Measurements from ENCODE around the gene NEU3.

The NEU3 gene

DNA sequence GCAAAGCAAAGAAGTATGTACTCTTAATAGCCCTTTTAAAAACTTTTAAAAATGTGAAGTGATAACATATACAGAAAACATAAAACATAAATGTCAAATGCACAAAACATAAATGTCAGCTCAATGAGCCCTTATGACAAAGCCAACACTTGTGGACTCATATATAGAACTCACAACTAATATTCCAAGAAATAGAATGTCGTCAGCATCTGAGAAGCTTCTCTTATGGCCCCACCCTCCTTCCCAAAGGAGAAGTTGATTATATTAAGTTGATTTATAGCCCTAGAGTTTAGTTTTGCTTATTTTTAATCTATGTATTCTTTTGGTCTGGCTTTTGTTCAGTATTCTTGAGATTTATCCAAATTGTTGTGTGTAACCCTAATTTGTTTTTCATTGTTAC is 13.8 kb downstream of the NEU3 start:
- intact Hi-C loops (cut with DNase I; ENCODE audit: low total_unique reads): no loop called here
- no peaks in the 10 kb centered on the region for H3K9me3 ChIP-seq
- no peak overlapping the region for H3K27ac ChIP-seq
- H3K36me3 ChIP-seq: peaks cover 14 to 25% (median 23%) of the 10 kb centered on the region in 3 donors
- H3K27me3 ChIP-seq: no peaks in the 10 kb centered on the region
- no peak overlapping the region for H3K4me3 ChIP-seq
- no peaks in the 10 kb centered on the region for H3K4me1 ChIP-seq
- DNase-seq: no peak
- TF ChIP-seq, protein P1, sequence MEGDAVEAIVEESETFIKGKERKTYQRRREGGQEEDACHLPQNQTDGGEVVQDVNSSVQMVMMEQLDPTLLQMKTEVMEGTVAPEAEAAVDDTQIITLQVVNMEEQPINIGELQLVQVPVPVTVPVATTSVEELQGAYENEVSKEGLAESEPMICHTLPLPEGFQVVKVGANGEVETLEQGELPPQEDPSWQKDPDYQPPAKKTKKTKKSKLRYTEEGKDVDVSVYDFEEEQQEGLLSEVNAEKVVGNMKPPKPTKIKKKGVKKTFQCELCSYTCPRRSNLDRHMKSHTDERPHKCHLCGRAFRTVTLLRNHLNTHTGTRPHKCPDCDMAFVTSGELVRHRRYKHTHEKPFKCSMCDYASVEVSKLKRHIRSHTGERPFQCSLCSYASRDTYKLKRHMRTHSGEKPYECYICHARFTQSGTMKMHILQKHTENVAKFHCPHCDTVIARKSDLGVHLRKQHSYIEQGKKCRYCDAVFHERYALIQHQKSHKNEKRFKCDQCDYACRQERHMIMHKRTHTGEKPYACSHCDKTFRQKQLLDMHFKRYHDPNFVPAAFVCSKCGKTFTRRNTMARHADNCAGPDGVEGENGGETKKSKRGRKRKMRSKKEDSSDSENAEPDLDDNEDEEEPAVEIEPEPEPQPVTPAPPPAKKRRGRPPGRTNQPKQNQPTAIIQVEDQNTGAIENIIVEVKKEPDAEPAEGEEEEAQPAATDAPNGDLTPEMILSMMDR (IDR thresholded peaks at IDR 0.05): no peak

DNA sequence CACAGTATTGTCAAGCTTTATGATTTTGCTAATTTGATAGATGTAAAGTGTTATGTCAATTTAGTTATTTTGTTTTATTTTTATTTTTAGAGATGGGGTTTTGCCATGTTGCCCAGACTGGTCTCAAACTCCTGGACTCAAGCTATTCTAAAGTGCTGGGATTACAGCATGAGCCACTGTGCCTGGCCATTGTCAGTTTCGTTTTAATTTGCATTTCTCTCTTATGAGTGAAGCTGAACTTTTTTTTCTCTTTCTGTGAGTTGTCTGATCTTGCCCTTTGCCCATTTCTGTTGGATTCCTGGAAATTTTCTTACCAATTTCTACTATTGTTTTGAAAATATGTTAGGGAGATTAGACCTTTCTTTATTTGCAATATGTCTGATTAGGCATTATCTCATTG is 15.5 kb downstream of the NEU3 start:
- Histone ChIP-seq H3K4me3 (no peak overlapping the region), H3K27me3 (no peaks in the 10 kb centered on the region), H3K27ac (no peak overlapping the region), H3K4me1 (no peaks in the 10 kb centered on the region), H3K9me3 (no peaks in the 10 kb centered on the region), H3K36me3 (peaks cover 14 to 40% (median 31%) of the 10 kb centered on the region in 3 donors)
- DNase-seq: no peak
- TF ChIP-seq, protein P1 (IDR thresholded peaks at IDR 0.05): no peak
- intact Hi-C loops (cut with DNase I; ENCODE audit: low total_unique reads): no loop called here

DNA sequence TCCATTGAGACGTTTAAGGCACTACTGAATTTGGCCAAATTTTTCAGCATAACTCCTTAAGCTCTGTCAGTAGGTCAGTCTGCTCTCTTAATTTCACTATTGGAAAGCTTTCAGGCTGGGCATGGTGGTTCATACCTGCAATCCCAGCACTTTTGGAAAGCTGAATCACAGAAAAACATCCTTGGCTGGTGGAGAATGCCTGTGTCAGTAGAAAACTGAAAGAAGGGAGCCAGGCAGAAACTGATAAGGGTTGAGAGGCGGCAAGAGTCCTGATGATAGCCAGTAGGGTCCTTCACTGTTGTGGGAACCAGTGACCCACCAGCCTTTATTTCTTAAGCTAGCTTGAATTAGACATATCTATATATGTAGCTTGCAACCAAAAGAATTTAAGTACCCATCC is 22.6 kb downstream of the NEU3 start:
- no peaks in the 10 kb centered on the region for H3K4me1 ChIP-seq
- TF ChIP-seq, protein P1 (IDR thresholded peaks at IDR 0.05): no peak
- intact Hi-C loops (cut with DNase I; ENCODE audit: low total_unique reads): no loop called here
- no peak overlapping the region for H3K27ac ChIP-seq
- H3K27me3 ChIP-seq: no peaks in the 10 kb centered on the region
- no peak overlapping the region for H3K4me3 ChIP-seq
- no peak for DNase-seq
- no peaks in the 10 kb centered on the region for H3K9me3 ChIP-seq
- peaks cover 1 to 48% (median 17%) of the 10 kb centered on the region in 3 donors for H3K36me3 ChIP-seq

DNA sequence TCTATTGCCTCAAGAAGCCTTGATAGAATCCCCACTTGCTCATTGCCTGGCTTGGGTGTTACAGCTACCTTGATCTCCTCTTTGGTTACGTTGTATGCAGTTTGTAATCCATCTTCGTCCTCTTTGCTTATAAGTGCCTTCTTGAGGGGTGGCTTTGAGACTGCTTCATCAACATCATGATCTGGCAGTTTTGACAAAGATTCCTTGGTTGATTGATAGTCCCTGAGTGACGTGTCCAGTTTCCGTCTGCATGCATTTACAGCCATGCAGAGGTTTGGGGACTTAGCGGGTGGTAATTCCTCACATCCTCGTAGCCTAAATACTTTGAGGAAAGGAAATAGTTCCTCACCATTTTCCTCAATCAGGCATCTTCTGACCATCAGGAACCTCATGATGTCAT is 23.1 kb downstream of the NEU3 start:
- H3K4me1 ChIP-seq: no peaks in the 10 kb centered on the region
- TF ChIP-seq, protein P1 (IDR thresholded peaks at IDR 0.05): no peak
- intact Hi-C loops (cut with DNase I; ENCODE audit: low total_unique reads): no loop called here

DNA sequence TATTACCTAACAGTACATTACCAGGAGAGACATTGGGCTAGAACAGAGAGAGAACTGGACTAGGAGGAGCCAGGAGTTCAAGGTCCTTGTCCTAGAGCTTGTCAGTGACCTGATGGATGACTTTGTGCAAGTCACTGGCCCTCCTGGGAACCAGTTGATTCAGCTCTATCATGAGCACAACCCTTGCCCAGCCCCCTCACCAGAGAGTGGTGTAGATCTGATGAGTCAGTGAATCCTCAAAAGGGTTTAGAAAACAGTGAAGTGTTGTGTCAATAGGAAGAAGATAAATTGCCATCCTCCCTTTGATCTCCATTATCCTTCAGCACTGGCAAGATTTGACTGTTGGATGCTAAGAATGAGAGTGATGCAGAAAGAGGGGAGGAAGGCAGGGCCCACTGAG is 24.3 kb downstream of the NEU3 start:
- H3K36me3 ChIP-seq: peaks cover 0 to 31% (median 2%) of the 10 kb centered on the region in 3 donors

More for the DNA sequence above, 23.1 kb downstream of the NEU3 start:
- Histone ChIP-seq H3K27me3 (no peaks in the 10 kb centered on the region), H3K36me3 (peaks cover 0 to 43% (median 12%) of the 10 kb centered on the region in 3 donors), H3K9me3 (no peaks in the 10 kb centered on the region), H3K27ac (no peak overlapping the region), H3K4me3 (no peak overlapping the region)
- DNase-seq: no peak

More for the DNA sequence above, 24.3 kb downstream of the NEU3 start:
- no peak for DNase-seq
- no peaks in the 10 kb centered on the region for H3K27me3 ChIP-seq
- no peaks in the 10 kb centered on the region for H3K4me1 ChIP-seq
- TF ChIP-seq, protein P1 (IDR thresholded peaks at IDR 0.05): no peak
- H3K27ac ChIP-seq: no peak overlapping the region
- no peaks in the 10 kb centered on the region for H3K9me3 ChIP-seq
- intact Hi-C loops (cut with DNase I; ENCODE audit: low total_unique reads): no loop called here
- no peak overlapping the region for H3K4me3 ChIP-seq

Data from tibial artery (tissue), 4 donors.